Transverse colon (tissue), 4 donors: ENCODE data around the gene CSH2.

Source experiments
- EP300 ChIP-seq: sonication (generic); formaldehyde crosslinking; IDR thresholded peaks from one replicate; pipeline ENCODE4 v1.6.1; 2017; ENCODE audit warnings: antibody characterized with exemption, low read depth
- POLR2A ChIP-seq: fragments of 450-650 bp; IDR thresholded peaks from one replicate; pipeline ENCODE4 v1.6.1; 2016; ENCODE audit warnings: antibody characterized with exemption, mild to moderate bottlenecking, moderate library complexity
- POLR2AphosphoS5 ChIP-seq, 3 donors: sonication (generic); formaldehyde crosslinking; IDR thresholded peaks; one replicate each; pipeline ENCODE4 v1.6.1; 2016; ENCODE audit warnings: antibody characterized with exemption in 3 of 3
- TF ChIP-seq, protein P1 (sequence below), 5 experiments: fragments of 200-600 bp in 3 of 5; fragments of 450-650 bp in 2 of 5; sonication (generic) in 3 of 5; IDR thresholded peaks; 1 replicate in 2 of 5; 2 replicates in 3 of 5; pipeline ENCODE4 v1.5.1; 2016 to 2017; ENCODE audit warnings: antibody characterized with exemption in 5 of 5, inconsistent platforms in 3 of 5, mild to moderate bottlenecking in 2 of 5, moderate library complexity in 1 of 5

- TF ChIP-seq, protein P1, sequence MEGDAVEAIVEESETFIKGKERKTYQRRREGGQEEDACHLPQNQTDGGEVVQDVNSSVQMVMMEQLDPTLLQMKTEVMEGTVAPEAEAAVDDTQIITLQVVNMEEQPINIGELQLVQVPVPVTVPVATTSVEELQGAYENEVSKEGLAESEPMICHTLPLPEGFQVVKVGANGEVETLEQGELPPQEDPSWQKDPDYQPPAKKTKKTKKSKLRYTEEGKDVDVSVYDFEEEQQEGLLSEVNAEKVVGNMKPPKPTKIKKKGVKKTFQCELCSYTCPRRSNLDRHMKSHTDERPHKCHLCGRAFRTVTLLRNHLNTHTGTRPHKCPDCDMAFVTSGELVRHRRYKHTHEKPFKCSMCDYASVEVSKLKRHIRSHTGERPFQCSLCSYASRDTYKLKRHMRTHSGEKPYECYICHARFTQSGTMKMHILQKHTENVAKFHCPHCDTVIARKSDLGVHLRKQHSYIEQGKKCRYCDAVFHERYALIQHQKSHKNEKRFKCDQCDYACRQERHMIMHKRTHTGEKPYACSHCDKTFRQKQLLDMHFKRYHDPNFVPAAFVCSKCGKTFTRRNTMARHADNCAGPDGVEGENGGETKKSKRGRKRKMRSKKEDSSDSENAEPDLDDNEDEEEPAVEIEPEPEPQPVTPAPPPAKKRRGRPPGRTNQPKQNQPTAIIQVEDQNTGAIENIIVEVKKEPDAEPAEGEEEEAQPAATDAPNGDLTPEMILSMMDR (IDR thresholded peaks at IDR 0.05) = no peak
- TF ChIP-seq POLR2AphosphoS5 (IDR thresholded peaks at IDR 0.05) = no peak
- TF ChIP-seq POLR2A = no peak
- no peak for TF ChIP-seq EP300
These were observed 35.4 kb downstream of the CSH2 start for GRCh38 chr17:63837962-63838600.
